HG03066 (cell line): Measurements from ENCODE around the gene GFOD1.
"Not testable (repeated sequence)": the region's sequence is repeated elsewhere in the genome, so short reads cannot be mapped to it uniquely, and the experiment has no call there.

Experiments used
- ATAC-seq: cut with Tn5 transposase; IDR thresholded peaks from one replicate; pipeline ENCODE4 v1.9.1; 2021; ENCODE audit warnings: low read depth; ENCODE audit not compliant: unreplicated experiment

Gene GFOD1

DNA sequence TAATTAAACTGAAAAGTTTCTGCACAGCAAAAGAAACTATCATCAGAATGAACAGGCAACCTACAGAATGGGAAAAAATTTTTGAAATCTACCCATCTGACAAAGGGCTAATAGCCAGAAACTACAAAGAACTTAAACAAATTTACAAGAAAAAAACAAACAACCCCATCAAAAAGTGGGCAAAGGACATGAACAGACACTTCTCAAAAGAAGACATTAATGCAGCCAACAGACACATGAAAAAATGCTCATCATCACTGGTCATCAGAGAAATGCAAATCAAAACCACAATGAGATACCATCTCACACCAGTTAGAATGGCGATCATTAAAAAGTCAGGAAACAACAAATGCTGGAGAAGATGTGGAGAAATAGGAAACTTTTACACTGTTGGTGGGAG is 98.6 kb downstream of the GFOD1 start:
- ATAC-seq: not testable (repeated sequence)

GRCh38 chr6:13384966-13385365 is 102.4 kb downstream of the GFOD1 start:
- ATAC-seq: no peak

GRCh38 chr6:13384506-13384905 is 102.9 kb downstream of the GFOD1 start:
- ATAC-seq: no peak

GRCh38 chr6:13383328-13384163 is 103.9 kb downstream of the GFOD1 start:
- peak; percentile 84 for ATAC-seq

GRCh38 chr6:13380761-13381160 is 106.6 kb downstream of the GFOD1 start:
- ATAC-seq: no peak

- ATAC-seq: no peak
Measured at GRCh38 chr6:13378669-13379590, 108.5 kb downstream of the GFOD1 start.

DNA sequence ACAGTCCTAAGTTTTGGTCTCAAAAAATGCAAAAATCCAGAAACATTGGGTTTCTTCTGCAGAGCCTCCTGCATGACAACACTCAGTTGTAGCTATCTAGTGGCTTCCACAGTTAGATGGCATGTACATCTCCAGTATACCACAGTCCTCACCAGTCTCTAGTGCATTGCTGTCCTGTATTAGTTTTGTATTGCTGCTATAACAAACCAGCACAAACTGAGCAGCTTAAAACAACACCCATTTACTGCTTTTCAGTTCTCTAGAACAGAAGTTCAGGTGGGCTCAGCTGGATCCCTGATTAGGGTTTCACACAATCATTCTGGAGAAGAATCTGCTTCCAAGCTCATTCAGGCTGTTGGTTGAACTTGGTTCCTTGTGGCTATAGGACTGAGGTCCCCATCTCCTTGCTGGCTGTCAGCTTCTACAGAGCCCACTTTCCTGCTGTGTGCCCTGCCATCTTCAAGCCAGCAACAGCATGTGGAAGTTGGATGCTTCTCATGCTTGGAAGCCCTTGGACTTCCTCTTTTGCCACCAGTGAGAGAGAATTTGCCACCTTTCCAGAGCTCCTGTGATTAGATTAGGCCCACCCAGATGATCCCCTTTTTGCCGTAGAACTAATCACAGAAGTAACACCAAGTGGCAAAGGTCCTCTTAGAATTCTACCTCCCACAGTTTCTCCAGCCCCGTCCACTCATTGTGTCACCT is 110.2 kb downstream of the GFOD1 start:
- ATAC-seq: no peak

DNA sequence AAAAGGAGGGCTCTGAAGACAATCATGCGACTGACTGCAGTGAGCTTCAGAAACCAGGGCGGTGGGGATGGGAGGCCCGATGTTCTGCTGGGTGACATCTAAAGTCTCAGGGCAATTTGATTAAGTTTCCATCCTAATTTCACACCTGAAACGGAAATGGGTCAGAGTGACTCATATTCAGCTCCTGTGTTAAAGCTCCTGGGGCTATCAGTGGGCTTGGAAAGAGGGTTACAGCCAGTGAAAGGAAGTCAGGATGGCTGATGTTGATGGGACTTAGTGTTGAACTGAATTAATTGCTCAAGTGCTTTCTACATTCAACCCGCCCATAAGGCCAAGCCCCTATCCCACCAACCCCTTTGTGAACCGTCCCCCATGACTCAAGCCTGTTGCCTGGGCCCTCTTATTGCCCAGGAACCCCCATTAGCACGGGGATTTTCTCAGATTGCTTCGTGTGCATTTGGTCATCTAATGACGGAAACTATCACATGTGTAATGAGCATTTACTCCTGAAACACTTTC is 112.0 kb downstream of the GFOD1 start:
- peak; percentile 70 for ATAC-seq

DNA sequence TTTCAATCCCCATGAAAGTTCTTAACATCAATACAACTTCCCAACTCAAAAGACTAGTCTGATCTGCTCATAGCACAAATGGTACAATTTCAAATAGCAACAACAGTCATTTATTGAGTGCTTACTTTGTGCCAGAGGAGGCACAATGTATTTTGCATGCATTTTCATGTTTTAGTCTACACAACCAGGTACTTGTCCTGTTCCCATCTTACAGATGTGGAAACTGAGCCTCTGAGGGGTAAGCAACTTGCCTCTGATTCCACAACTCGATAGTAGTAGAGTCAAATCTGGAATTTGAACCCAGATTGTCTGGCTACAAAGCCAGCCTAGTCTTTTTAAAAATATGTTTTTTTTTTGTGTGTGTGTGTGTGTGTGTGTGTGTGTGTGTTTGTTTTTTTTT is 113.5 kb downstream of the GFOD1 start:
- ATAC-seq: no peak

DNA sequence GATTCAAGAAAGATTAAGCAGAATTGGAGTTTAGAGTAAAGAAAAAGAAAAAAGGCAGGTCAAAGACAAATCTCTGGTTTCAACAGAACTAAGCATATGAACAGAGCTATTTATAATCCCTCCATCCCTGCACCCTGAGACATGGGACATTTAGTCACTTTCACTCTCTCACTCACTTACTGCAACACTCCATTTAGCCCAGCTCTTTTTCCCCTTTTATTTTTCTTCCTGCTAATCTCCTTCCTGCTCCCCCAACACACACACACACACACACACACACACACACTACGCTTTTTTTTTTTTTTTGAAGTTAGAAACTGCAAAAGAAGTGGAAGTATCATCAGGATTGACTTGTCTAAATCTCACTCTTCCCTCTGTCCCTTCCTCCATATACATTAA is 113.9 kb downstream of the GFOD1 start:
- no peak for ATAC-seq

GRCh38 chr6:13372688-13373487 is 114.5 kb downstream of the GFOD1 start:
- ATAC-seq: no peak

- no peak for ATAC-seq
Measured at GRCh38 chr6:13372076-13372475, 115.3 kb downstream of the GFOD1 start.

- ATAC-seq: no peak
Measured at GRCh38 chr6:13371421-13372072, 115.9 kb downstream of the GFOD1 start.

GRCh38 chr6:13370623-13371022 is 116.8 kb downstream of the GFOD1 start:
- ATAC-seq: no peak

DNA sequence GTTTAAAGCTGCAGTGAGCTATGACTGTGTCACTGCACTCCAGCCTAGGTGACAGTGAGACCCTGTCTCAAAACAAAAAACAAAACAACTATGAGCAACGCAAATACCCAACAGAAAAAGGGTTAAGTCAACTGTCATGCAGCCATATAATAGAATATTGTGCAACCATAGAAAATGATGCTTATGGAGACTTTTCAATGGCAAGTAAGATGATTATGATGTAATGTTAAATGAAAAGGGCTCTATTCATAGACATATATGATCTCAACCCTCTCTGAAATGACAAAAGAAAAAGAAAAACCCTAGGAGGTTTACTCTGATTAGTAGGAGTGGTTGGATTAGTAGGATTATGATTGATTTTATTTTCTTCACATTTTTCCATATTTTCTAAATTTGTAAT is 117.8 kb downstream of the GFOD1 start:
- no peak for ATAC-seq

GRCh38 chr6:13368731-13369115 is 118.7 kb downstream of the GFOD1 start:
- ATAC-seq: no peak

GRCh38 chr6:13368079-13368730 is 119.2 kb downstream of the GFOD1 start:
- no peak for ATAC-seq

GRCh38 chr6:13367396-13367795 is 120.0 kb downstream of the GFOD1 start:
- no peak for ATAC-seq

DNA sequence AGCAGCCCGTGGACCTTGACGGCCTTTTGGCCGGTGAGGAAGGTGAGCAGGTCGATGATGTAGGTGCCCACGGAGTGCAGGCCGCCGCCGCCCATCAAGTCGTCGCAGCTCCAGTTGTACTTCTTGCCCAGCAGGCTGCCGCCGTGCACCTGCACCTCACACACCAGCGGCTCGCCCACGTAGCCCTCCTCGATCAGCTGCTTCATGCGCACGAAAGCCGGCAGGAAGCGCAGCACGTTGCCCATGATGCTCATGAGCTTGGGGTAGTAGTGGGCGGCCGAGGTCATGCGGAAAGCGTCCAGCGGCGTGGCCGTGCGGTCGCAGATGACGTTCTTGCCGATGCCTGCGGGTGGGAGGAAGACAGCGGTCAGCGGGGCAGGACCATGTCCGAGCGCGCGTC is 122.1 kb downstream of the GFOD1 start:
- no peak for ATAC-seq
